Esophagus muscularis mucosa (tissue), 4 donors: ENCODE results near the gene RPS10. TPM values are rescaled to one million over a fixed set of nuclear protein-coding genes. Genes with fewer than 3 reads are reported as not detected.
A peak's percentile ranks its signal among the peaks of the same experiment; 100 is the strongest.

Source experiments
- DNase-seq: peaks from one replicate; pipeline ENCODE4 v3.0.0-alpha.2; 2017; ENCODE audit errors: extremely low spot score
- H3K27ac ChIP-seq, 4 donors: fragments of 200-600 bp; sonication (generic); replicated peaks in 1 of 4; 1 replicate in 3 of 4; 2 replicates in 1 of 4; pipeline ENCODE4 v1.5.1; 2016 to 2019; ENCODE audit warnings: mild to moderate bottlenecking in 1 of 4
- H3K27me3 ChIP-seq, 4 donors: fragments of 200-600 bp; sonication (generic); one replicate each; pipeline versions ENCODE4 v1.5.1 to v1.6.0; 2016 to 2019
- H3K36me3 ChIP-seq, 4 donors: fragments of 200-600 bp; sonication (generic); one replicate each; pipeline ENCODE4 v1.5.1; 2016 to 2019
- H3K4me1 ChIP-seq, 4 donors: fragments of 200-600 bp; sonication (generic); one replicate each; pipeline ENCODE4 v1.5.1; 2016 to 2019
- H3K4me3 ChIP-seq, 4 donors: fragments of 200-600 bp; sonication (generic); 1 replicate in 2 of 4; 2 replicates in 2 of 4; pipeline ENCODE4 v1.5.1; 2016 to 2019; ENCODE audit warnings: mild to moderate bottlenecking in 4 of 4, moderate library complexity in 1 of 4
- H3K9me3 ChIP-seq, 4 donors: fragments of 200-600 bp; sonication (generic); 1 replicate in 3 of 4; 2 replicates in 1 of 4; pipeline ENCODE4 v1.5.1; 2016 to 2019
- EP300 ChIP-seq: sonication (generic); formaldehyde crosslinking; IDR thresholded peaks from one replicate; pipeline ENCODE4 v1.6.1; 2017; ENCODE audit warnings: antibody characterized with exemption
- POLR2A ChIP-seq: fragments of 450-650 bp; IDR thresholded peaks from one replicate; pipeline ENCODE4 v1.6.1; 2017; ENCODE audit warnings: antibody characterized with exemption, moderate library complexity, mild to moderate bottlenecking, low read depth
- POLR2AphosphoS5 ChIP-seq, 2 donors: sonication (generic); formaldehyde crosslinking; IDR thresholded peaks; one replicate each; pipeline ENCODE4 v1.6.1; 2017; ENCODE audit warnings: antibody characterized with exemption in 2 of 2
- WGBS: methylation state at CpG from one replicate; pipeline ENCODE4 v1.1.5; 2018; 5-methylcytosine and 5-hydroxymethylcytosine counted together
- intact Hi-C: fragments of 100-400 bp; cut with DNase I; formaldehyde crosslinking; loops from one replicate; pipeline ENCODE4 v1.15.1; 2023
- total RNA-seq, 4 donors: library from RNA; depleted of rRNA; stranded (reverse); fragments of >200 nt; gene quantifications; one replicate each; pipeline versions ENCODE4 v1.1.0 to v1.2.1, GENCODE V29; 2016
- TF ChIP-seq, protein P1 (sequence below), 3 experiments: fragments of 200-600 bp in 2 of 3; fragments of 450-650 bp in 1 of 3; sonication (generic) in 2 of 3; IDR thresholded peaks; one replicate each; pipeline ENCODE4 v1.5.1; 2017 to 2019; ENCODE audit warnings: antibody characterized with exemption in 3 of 3, mild to moderate bottlenecking in 2 of 3, moderate library complexity in 1 of 3

The RPS10 gene
- total RNA-seq, 4 donors from 2014 or later: 823 to 3,592 (median 2,534) TPM

DNA sequence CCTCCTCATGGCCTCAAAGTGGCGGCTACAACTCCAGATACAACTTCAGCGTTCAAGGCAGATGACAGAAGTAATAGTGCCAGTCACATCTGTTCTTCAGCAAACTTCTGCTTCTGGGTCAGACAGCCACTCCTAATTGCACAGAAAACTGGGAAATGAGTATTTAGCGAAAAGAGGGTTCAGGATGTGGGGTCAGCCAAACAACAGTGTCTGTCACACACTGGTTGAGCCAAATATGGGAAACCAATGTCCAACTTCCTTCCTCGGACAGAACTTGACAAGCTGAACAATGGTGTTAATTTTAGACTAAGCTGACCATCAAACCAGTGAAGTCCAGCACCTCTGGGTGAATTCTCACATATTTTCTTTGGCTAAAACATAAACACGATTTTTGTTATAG, 55.5 kb downstream of the RPS10 start:
- TF ChIP-seq POLR2A (no peak), EP300 (no peak), POLR2AphosphoS5 (IDR thresholded peaks at IDR 0.05) (peak in 1 of 2 donors; percentile 25)
- TF ChIP-seq, protein P1, sequence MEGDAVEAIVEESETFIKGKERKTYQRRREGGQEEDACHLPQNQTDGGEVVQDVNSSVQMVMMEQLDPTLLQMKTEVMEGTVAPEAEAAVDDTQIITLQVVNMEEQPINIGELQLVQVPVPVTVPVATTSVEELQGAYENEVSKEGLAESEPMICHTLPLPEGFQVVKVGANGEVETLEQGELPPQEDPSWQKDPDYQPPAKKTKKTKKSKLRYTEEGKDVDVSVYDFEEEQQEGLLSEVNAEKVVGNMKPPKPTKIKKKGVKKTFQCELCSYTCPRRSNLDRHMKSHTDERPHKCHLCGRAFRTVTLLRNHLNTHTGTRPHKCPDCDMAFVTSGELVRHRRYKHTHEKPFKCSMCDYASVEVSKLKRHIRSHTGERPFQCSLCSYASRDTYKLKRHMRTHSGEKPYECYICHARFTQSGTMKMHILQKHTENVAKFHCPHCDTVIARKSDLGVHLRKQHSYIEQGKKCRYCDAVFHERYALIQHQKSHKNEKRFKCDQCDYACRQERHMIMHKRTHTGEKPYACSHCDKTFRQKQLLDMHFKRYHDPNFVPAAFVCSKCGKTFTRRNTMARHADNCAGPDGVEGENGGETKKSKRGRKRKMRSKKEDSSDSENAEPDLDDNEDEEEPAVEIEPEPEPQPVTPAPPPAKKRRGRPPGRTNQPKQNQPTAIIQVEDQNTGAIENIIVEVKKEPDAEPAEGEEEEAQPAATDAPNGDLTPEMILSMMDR (IDR thresholded peaks at IDR 0.05): no peak
- Histone ChIP-seq H3K9me3 (no peaks in the 10 kb centered on the region), H3K4me1 (peaks cover 12 to 32% (median 21%) of the 10 kb centered on the region in 4 donors), H3K27me3 (no peaks in the 10 kb centered on the region), H3K36me3 (no peaks in the 10 kb centered on the region), H3K4me3 (no peak overlapping the region), H3K27ac (no peak overlapping the region)
- DNase-seq: no peak
- intact Hi-C loops: no loop called here
- WGBS: 76% methylated on average over 5 of the region's 5 CpGs

DNA sequence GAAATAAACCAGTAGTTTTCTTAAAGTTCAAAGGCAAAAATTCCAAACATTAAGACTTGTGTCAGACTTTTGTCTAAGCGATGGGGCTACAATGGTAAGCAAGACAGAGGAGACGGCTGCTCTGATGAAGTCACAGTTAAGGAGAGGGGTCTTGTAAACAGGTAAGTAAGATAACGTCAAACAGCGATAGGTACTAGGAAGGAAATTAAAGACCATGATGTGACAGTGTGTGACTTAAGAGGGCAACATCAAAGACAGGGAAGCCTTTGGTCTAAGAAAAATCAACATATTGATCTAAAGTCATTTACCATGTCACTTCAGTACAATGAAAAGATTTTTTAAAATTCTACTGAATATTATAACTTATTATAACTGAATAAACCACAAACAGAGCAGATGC, 56.5 kb downstream of the RPS10 start:
- TF ChIP-seq POLR2A: no peak
- no peak for TF ChIP-seq EP300
- TF ChIP-seq, protein P1 (IDR thresholded peaks at IDR 0.05): no peak
- TF ChIP-seq POLR2AphosphoS5 (IDR thresholded peaks at IDR 0.05): no peak
- Histone ChIP-seq H3K27ac (no peak overlapping the region), H3K4me1 (peaks cover 7 to 28% (median 20%) of the 10 kb centered on the region in 4 donors), H3K4me3 (no peak overlapping the region), H3K27me3 (no peaks in the 10 kb centered on the region), H3K9me3 (no peaks in the 10 kb centered on the region), H3K36me3 (no peaks in the 10 kb centered on the region)
- WGBS: 94% methylated on average over 4 of the region's 4 CpGs
- intact Hi-C loops: no loop called here
- no peak for DNase-seq

Other genes starting within 250 kb of the RPS10 start
- gene HMGA1, start 189.2 kb downstream of the RPS10 start, total RNA-seq: 10 to 100 TPM in 3 of 4 donors, 1 to 10 TPM in 1; 8.3 to 27.2 (median 17.5) TPM
- 10 to 100 TPM; 21.2 to 26.3 (median 23.4) TPM for gene SMIM29, start 177.1 kb downstream of the RPS10 start, total RNA-seq
- 10 to 100 TPM; 37.1 to 57.2 (median 47.4) TPM for gene NUDT3, start 33.4 kb downstream of the RPS10 start, total RNA-seq
- gene PACSIN1, start 40.0 kb upstream of the RPS10 start, total RNA-seq: 1 to 10 TPM in 3 of 4 donors, under 1 TPM in 1; 0.42 to 2.3 (median 1.7) TPM
- gene SPDEF, start 130.3 kb upstream of the RPS10 start, total RNA-seq: not detected